ENCODE data around the gene EIF4H.

DNA sequence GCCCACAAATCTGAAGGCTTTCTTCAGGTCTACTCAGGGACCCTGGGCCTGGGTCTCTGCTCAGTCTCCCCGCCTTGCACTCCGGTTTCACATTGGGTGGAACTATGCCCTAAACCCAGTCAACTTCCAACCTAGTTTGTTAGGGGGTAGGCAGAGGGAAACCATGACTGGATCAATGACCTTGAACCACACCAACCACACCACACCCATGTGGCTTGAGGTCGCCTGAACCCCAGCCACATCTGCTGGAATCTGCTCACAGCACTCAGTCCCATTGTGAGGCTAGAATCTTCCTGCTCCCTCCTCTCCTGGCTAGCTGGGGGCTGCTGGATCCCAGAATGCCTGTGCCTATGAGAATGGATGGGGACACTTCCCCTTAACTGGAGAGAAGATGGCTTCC lies 62.1 kb downstream of the EIF4H start:
- TF ChIP-seq ZKSCAN3 (CRISPR knock-in tag; IDR thresholded peaks at IDR 0.05): no peak
- TF ChIP-seq, protein P1, sequence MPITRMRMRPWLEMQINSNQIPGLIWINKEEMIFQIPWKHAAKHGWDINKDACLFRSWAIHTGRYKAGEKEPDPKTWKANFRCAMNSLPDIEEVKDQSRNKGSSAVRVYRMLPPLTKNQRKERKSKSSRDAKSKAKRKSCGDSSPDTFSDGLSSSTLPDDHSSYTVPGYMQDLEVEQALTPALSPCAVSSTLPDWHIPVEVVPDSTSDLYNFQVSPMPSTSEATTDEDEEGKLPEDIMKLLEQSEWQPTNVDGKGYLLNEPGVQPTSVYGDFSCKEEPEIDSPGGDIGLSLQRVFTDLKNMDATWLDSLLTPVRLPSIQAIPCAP (CRISPR knock-in tag; IDR thresholded peaks at IDR 0.05; ENCODE audit: borderline replicate concordance): no peak
- no peak for TF ChIP-seq ZNF384 (IDR thresholded peaks at IDR 0.05; ENCODE audit: low read depth, low read length)
- TF ChIP-seq, protein P2, sequence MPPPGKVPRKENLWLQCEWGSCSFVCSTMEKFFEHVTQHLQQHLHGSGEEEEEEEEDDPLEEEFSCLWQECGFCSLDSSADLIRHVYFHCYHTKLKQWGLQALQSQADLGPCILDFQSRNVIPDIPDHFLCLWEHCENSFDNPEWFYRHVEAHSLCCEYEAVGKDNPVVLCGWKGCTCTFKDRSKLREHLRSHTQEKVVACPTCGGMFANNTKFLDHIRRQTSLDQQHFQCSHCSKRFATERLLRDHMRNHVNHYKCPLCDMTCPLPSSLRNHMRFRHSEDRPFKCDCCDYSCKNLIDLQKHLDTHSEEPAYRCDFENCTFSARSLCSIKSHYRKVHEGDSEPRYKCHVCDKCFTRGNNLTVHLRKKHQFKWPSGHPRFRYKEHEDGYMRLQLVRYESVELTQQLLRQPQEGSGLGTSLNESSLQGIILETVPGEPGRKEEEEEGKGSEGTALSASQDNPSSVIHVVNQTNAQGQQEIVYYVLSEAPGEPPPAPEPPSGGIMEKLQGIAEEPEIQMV (tag; conservative IDR thresholded peaks at IDR 0.05; ENCODE audit: low read depth): no peak
- TF ChIP-seq ZNF695 (CRISPR knock-in tag; IDR thresholded peaks at IDR 0.05): no peak
- no peak for TF ChIP-seq TEAD1 (CRISPR knock-in tag; IDR thresholded peaks at IDR 0.05)
- TF ChIP-seq, protein P3, sequence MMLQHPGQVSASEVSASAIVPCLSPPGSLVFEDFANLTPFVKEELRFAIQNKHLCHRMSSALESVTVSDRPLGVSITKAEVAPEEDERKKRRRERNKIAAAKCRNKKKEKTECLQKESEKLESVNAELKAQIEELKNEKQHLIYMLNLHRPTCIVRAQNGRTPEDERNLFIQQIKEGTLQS (IDR thresholded peaks at IDR 0.05): no peak
- TF ChIP-seq, protein P3 (CRISPR knock-in tag; conservative IDR thresholded peaks at IDR 0.05): no peak
- TF ChIP-seq ZNF408 (CRISPR knock-in tag; IDR thresholded peaks at IDR 0.05; ENCODE audit: low read depth): no peak
- TF ChIP-seq, protein P4, sequence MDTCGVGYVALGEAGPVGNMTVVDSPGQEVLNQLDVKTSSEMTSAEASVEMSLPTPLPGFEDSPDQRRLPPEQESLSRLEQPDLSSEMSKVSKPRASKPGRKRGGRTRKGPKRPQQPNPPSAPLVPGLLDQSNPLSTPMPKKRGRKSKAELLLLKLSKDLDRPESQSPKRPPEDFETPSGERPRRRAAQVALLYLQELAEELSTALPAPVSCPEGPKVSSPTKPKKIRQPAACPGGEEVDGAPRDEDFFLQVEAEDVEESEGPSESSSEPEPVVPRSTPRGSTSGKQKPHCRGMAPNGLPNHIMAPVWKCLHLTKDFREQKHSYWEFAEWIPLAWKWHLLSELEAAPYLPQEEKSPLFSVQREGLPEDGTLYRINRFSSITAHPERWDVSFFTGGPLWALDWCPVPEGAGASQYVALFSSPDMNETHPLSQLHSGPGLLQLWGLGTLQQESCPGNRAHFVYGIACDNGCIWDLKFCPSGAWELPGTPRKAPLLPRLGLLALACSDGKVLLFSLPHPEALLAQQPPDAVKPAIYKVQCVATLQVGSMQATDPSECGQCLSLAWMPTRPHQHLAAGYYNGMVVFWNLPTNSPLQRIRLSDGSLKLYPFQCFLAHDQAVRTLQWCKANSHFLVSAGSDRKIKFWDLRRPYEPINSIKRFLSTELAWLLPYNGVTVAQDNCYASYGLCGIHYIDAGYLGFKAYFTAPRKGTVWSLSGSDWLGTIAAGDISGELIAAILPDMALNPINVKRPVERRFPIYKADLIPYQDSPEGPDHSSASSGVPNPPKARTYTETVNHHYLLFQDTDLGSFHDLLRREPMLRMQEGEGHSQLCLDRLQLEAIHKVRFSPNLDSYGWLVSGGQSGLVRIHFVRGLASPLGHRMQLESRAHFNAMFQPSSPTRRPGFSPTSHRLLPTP (IDR thresholded peaks at IDR 0.05; ENCODE audit: borderline replicate concordance, extremely low read depth, insufficient read length): no peak
- TF ChIP-seq ATF2 (CRISPR knock-in tag; IDR thresholded peaks at IDR 0.05): no peak
- no peak for TF ChIP-seq FOXA1 (IDR thresholded peaks at IDR 0.05; ENCODE audit: borderline replicate concordance)

Data from K562 (cell line).